GM21360 (cell line): ENCODE measurements around the gene HMGXB3.
A peak's percentile ranks its signal among the peaks of the same experiment; 100 is the strongest.
"Not testable (repeated sequence)": the region's sequence is repeated elsewhere in the genome, so short reads cannot be mapped to it uniquely, and the experiment has no call there.

Experiments
- ATAC-seq: cut with Tn5 transposase; IDR thresholded peaks from one replicate; pipeline ENCODE4 v1.9.1; 2021; ENCODE audit warnings: mild to moderate bottlenecking, moderate library complexity; ENCODE audit not compliant: unreplicated experiment

Gene HMGXB3

GRCh38 chr5:150017226-150018005 lies 16.9 kb downstream of the HMGXB3 start:
- no peak for ATAC-seq

GRCh38 chr5:150020249-150020648 lies 19.7 kb downstream of the HMGXB3 start:
- no peak for ATAC-seq

GRCh38 chr5:150021491-150022157 lies 21.1 kb downstream of the HMGXB3 start:
- ATAC-seq: no peak

- no peak for ATAC-seq
Observed at GRCh38 chr5:150022158-150022531, 21.6 kb downstream of the HMGXB3 start.

- ATAC-seq: no peak
Observed at GRCh38 chr5:150022681-150023080, 22.1 kb downstream of the HMGXB3 start.

GRCh38 chr5:150023136-150023535 lies 22.6 kb downstream of the HMGXB3 start:
- ATAC-seq: no peak

GRCh38 chr5:150024346-150024984 lies 23.9 kb downstream of the HMGXB3 start:
- no peak for ATAC-seq

GRCh38 chr5:150026682-150027172 lies 26.2 kb downstream of the HMGXB3 start:
- ATAC-seq: no peak

GRCh38 chr5:150028047-150028446 lies 27.5 kb downstream of the HMGXB3 start:
- not testable (repeated sequence) for ATAC-seq

GRCh38 chr5:150033334-150033733 lies 32.8 kb downstream of the HMGXB3 start:
- no peak for ATAC-seq

- ATAC-seq: no peak
Observed at GRCh38 chr5:150034662-150035061, 34.1 kb downstream of the HMGXB3 start.

- ATAC-seq: peak; percentile 90
Observed at GRCh38 chr5:150035139-150035895, 34.8 kb downstream of the HMGXB3 start.

- ATAC-seq: no peak
Observed at GRCh38 chr5:150036513-150036912, 36.0 kb downstream of the HMGXB3 start.

GRCh38 chr5:150038547-150038946 lies 38.0 kb downstream of the HMGXB3 start:
- no peak for ATAC-seq

- ATAC-seq: no peak
Observed at GRCh38 chr5:150042459-150042858, 41.9 kb downstream of the HMGXB3 start.

- no peak for ATAC-seq
Observed at GRCh38 chr5:150043657-150044328, 43.3 kb downstream of the HMGXB3 start.

GRCh38 chr5:150044329-150044681 lies 43.8 kb downstream of the HMGXB3 start:
- no peak for ATAC-seq

- ATAC-seq: no peak
Observed at GRCh38 chr5:150044712-150045111, 44.2 kb downstream of the HMGXB3 start.

GRCh38 chr5:150045549-150045948 lies 45.0 kb downstream of the HMGXB3 start:
- ATAC-seq: no peak

- no peak for ATAC-seq
Observed at GRCh38 chr5:150046031-150046430, 45.5 kb downstream of the HMGXB3 start.
